Fibroblast of pulmonary artery (primary cell): ENCODE measurements around the gene PLCG2.

Experiments
- DNase-seq: peaks from one replicate; pipeline ENCODE4 v3.0.0-alpha.2; 2010; ENCODE audit warnings: low read depth
- H3K4me3 ChIP-seq: replicated peaks from 2 replicates; pipeline ENCODE4 v1.5.1; 2011; ENCODE audit warnings: low read depth, mild to moderate bottlenecking, control low read depth, low read length, moderate library complexity
- TF ChIP-seq, protein P1 (sequence below): IDR thresholded peaks from 2 replicates; pipeline ENCODE4 v1.5.1; 2011; ENCODE audit warnings: mild to moderate bottlenecking, control low read depth, low read length, inconsistent platforms; ENCODE audit errors: missing control alignments

The PLCG2 gene

DNA sequence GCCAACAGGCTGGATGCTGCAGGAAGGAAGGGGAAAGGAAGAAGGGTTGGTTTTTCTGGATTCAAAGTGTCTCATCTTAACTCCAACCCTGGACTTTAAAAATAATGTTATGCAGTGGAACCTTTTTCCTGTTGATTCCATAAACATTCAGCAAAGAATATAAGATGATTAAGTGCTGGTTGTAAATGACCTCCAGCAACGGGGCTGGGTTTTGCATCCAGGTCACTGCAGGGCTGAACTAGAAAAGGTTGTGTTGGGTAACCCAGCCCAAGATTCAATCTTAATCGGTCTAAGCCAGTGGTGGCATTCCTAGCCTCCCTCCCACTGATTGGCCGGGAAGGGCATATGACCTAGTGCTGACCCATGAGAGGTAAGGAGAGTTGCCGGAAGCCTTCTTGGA lies 34.2 kb upstream of the PLCG2 start:
- H3K4me3 ChIP-seq, result no peak overlapping the region
- no peak for DNase-seq

DNA sequence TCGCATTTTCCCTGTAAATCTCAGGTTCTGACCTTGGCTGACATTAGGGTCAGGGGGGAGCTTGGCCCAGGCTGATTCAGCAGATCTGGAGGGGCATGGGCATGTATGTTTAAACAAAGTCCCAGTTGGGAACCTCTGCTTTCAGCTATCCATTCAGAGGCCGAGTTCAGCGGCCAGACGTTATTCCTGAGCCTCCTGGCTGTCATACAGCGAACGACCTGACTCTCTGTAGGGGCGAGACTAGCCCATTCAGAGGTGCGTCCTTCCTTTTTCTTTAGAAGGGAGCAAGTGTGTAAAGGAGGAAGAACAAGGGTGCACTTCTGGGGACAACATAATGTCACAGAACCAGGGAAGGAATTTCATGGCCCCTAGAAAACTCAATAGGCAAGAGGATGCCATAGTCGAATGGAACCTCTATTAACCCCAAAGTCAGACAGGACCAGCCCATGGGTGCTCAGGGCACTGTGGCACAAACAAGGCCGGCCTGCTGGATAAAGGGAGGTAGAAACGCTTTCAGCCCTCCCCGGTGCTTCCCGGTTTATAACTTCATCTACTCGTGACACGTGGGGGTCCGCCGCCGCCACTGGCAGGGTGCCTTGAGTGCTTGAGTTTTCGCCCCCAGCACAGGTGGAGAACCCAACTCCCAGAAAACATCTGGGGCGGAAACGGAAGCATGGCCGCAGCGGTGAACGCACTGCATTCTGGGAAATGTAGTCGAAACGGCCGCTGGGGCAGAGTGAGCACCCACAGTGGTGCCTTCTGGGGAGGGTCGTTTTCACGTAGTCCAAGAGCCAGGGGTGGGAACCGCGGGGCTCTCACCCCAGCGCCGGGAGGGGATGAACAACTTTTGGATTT lies 33.2 kb upstream of the PLCG2 start:
- TF ChIP-seq, protein P1, sequence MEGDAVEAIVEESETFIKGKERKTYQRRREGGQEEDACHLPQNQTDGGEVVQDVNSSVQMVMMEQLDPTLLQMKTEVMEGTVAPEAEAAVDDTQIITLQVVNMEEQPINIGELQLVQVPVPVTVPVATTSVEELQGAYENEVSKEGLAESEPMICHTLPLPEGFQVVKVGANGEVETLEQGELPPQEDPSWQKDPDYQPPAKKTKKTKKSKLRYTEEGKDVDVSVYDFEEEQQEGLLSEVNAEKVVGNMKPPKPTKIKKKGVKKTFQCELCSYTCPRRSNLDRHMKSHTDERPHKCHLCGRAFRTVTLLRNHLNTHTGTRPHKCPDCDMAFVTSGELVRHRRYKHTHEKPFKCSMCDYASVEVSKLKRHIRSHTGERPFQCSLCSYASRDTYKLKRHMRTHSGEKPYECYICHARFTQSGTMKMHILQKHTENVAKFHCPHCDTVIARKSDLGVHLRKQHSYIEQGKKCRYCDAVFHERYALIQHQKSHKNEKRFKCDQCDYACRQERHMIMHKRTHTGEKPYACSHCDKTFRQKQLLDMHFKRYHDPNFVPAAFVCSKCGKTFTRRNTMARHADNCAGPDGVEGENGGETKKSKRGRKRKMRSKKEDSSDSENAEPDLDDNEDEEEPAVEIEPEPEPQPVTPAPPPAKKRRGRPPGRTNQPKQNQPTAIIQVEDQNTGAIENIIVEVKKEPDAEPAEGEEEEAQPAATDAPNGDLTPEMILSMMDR, result no peak
- peak overlapping the region; percentile 46 for H3K4me3 ChIP-seq
- DNase-seq, result peak; percentile 58

More for the DNA sequence above, 34.2 kb upstream of the PLCG2 start:
- TF ChIP-seq, protein P1, result no peak

DNA sequence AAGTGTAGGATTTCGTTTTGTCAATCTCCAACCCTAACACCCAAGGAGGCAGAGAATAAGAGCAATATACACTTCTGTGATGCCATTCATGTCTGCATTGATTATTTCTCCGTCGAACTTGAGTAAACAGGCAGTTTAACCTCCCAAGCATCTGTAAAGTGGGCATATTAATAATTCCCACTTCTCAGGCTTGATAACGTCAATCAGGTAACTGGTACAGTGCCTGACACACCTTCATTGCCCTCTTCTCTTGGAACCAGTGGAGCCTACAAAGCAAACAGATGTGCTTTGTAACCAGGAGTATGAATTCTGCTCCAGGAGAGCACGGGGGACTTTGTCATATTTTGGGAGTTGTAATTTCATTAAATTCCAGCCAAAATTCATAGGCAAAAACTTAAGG lies 32.5 kb upstream of the PLCG2 start:
- TF ChIP-seq, protein P1, result no peak
- DNase-seq, result no peak
- peak overlapping the region; percentile 46 for H3K4me3 ChIP-seq

DNA sequence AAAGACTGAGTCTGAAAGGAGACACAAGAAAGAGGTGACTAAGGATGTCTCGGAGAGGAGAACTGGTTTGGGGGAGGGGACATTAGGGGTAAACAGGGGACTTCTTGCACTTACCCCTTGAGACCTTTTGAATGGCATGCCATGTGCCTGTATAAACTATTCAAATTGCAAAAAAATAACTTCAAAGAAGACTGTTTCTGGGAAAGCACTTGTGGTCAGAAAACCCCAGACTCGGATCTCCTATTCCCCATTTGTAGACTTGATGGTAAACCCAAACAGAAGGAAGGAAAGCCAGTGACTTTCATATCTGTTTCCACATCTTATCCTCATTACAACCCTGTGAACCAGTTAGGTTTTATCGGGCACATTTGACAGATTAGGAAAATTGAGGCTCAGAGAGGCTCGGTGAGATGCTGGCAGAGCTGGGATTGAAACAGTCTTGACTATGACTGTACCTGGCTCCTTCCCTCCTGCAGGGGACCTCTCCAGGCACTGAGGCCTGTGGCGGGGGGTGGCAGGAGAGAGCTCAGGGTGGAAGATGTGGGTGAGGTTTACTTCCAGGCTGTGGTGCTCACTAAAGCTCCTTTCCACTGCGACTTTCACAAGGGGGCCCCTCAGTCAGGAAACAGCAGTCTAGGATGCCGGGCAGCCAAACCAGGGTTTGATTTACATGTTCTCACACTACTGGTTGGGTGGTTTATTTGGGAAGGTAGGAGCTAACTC lies 30.5 kb upstream of the PLCG2 start:
- no peak for DNase-seq
- no peak overlapping the region for H3K4me3 ChIP-seq
- TF ChIP-seq, protein P1, result no peak

DNA sequence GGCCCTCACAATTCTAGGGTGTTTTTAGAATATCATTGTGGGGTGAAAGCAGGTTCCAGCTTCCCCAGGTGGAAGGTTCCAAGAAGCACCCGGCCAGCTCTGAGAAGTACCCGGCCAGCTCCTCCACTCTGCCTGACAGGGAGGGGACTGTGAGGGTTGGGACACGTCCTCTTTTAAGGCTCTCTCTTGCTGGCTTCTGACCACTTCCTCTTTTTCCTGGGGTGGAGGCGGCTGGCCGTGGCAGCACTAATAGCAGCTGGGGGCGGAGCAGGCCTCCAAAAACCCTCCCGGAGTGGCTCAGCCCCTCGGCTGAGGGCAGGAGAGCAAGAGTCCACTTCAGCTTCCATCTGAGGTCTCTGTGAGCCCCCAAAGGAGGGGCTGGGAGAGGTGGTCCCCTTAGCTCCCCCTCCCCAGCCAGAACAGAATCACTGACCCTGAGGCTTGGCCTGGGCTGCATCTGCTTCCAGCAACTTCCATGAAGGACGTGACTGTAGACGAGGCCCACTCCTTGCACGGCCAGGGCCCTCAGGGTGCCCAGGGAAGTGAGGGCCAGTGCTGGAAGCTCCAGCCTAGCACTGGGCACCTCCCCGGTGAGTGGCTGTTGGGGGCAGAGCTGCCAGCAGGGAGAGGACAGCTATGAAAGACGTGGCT lies 26.7 kb upstream of the PLCG2 start:
- TF ChIP-seq, protein P1, result no peak
- H3K4me3 ChIP-seq, result no peak overlapping the region
- no peak for DNase-seq

DNA sequence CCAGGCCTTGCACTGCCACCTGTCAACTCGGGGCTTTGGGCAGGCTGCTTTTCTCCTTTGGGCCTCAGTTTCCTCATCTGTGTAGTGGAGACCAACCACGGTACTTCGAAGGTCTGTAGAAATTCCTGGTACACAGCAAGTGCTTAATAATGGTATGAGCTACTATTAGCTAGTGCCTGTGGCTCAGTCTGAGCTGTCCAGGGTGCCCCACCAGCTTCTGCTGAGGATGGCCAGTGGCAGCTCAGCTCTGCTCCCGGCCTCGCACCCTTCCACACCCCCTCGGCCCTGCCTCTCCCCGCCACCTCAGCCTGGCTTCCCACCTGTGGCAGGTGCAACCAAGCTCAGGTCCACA lies 26.2 kb upstream of the PLCG2 start:
- no peak overlapping the region for H3K4me3 ChIP-seq
- TF ChIP-seq, protein P1, result no peak
- DNase-seq, result no peak
